Activated B cell treated with CpG ODN at 0.5 μM for 24 hours (primary cell): Measurements from ENCODE around the gene OR2J1. TPM values are rescaled to one million over a fixed set of nuclear protein-coding genes. Genes with fewer than 3 reads are reported as not detected.
"Not testable (repeated sequence)": the region's sequence is repeated elsewhere in the genome, so short reads cannot be mapped to it uniquely, and the experiment has no call there.

Experiments
- ATAC-seq: fragments of 200-7000 bp; cut with Tn5 transposase; one replicate; pipeline ENCODE4 v1.10.0; 2021; ENCODE audit warnings: low read depth, mild to moderate bottlenecking, moderate library complexity
- CTCF ChIA-PET: fragments of 350-600 bp; sonication (Branson Sonifier 250); formaldehyde crosslinking; loops from one replicate; lab custom pipeline; 2021; ENCODE audit warnings: antibody characterized with exemption; lab: Charles Lee
- POLR2A ChIA-PET: fragments of 350-600 bp; sonication (Branson Sonifier 250); formaldehyde crosslinking; loops from one replicate; lab custom pipeline; 2021; ENCODE audit warnings: antibody characterized with exemption; lab: Charles Lee
- DNase-seq: peaks from one replicate; pipeline ENCODE4 v3.0.0; 2022
- H3K27ac Mint-ChIP-seq: one replicate; pipeline ENCODE4 v1.8.0; 2020; ENCODE audit warnings: mixed read lengths
- H3K27me3 Mint-ChIP-seq: one replicate; pipeline ENCODE4 v1.8.0; 2021; ENCODE audit warnings: mixed read lengths
- H3K36me3 Mint-ChIP-seq: one replicate; pipeline ENCODE4 v1.8.0; 2021; ENCODE audit warnings: low read depth, mixed read lengths
- H3K4me1 Mint-ChIP-seq: one replicate; pipeline ENCODE4 v1.8.0; 2021; ENCODE audit warnings: mixed read lengths
- H3K4me3 Mint-ChIP-seq: one replicate; pipeline ENCODE4 v1.8.0; 2020; ENCODE audit warnings: mild to moderate bottlenecking, mixed read lengths
- H3K9me3 Mint-ChIP-seq: one replicate; pipeline ENCODE4 v1.8.0; 2020; ENCODE audit warnings: mixed read lengths
- CTCF ChIP-seq: fragments of 200-600 bp; IDR thresholded peaks from one replicate; pipeline ENCODE4 v1.8.0; 2022; ENCODE audit warnings: antibody characterized with exemption, mild to moderate bottlenecking
- intact Hi-C: fragments of 100-400 bp; cut with micrococcal nuclease; formaldehyde crosslinking; loops from one replicate; pipeline ENCODE4 v1.15.1; 2024
- total RNA-seq: library from RNA; stranded (reverse); gene quantifications from 2 replicates; pipeline ENCODE4 v1.2.3, GENCODE V29; 2022

Gene OR2J1
- total RNA-seq, 1 donor from 2014 or later, result not detected

GRCh38 chr6:29137724-29138123, 38.4 kb downstream of the OR2J1 start:
- ChIA-PET POLR2A (no interaction called here), CTCF (no interaction called here)
- Mint-ChIP-seq H3K9me3 (peaks cover 4% of the 10 kb centered on the region), H3K36me3 (no peaks in the 10 kb centered on the region), H3K4me1 (no peaks in the 10 kb centered on the region), H3K4me3 (no peak overlapping the region), H3K27me3 (peaks cover 13% of the 10 kb centered on the region), H3K27ac (no peak overlapping the region)
- no peak for DNase-seq
- no peak for ATAC-seq
- no peak for TF ChIP-seq CTCF
- intact Hi-C loops, result no loop called here

GRCh38 chr6:29141606-29142005, 42.3 kb downstream of the OR2J1 start:
- Mint-ChIP-seq H3K9me3 (peaks cover 6% of the 10 kb centered on the region), H3K4me1 (no peaks in the 10 kb centered on the region), H3K4me3 (no peak overlapping the region), H3K36me3 (no peaks in the 10 kb centered on the region), H3K27ac (no peak overlapping the region), H3K27me3 (peaks cover 6% of the 10 kb centered on the region)
- no peak for TF ChIP-seq CTCF
- ChIA-PET CTCF (no interaction called here), POLR2A (no interaction called here)
- DNase-seq (no peak), ATAC-seq (no peak)
- intact Hi-C loops, result no loop called here

GRCh38 chr6:29142309-29142708, 43.0 kb downstream of the OR2J1 start:
- no peaks in the 10 kb centered on the region for H3K4me1 Mint-ChIP-seq
- no peak for TF ChIP-seq CTCF
- POLR2A ChIA-PET, result no interaction called here
- no peak overlapping the region for H3K4me3 Mint-ChIP-seq
- H3K27me3 Mint-ChIP-seq, result peaks cover 6% of the 10 kb centered on the region
- peaks cover 6% of the 10 kb centered on the region for H3K9me3 Mint-ChIP-seq
- CTCF ChIA-PET, result no interaction called here
- H3K27ac Mint-ChIP-seq, result no peak overlapping the region
- ATAC-seq (no peak), DNase-seq (no peak)
- no peaks in the 10 kb centered on the region for H3K36me3 Mint-ChIP-seq
- intact Hi-C loops, result no loop called here

GRCh38 chr6:29146179-29146578, 46.9 kb downstream of the OR2J1 start:
- H3K4me1 Mint-ChIP-seq, result no peaks in the 10 kb centered on the region
- POLR2A ChIA-PET, result no interaction called here
- TF ChIP-seq CTCF, result no peak
- peaks cover 11% of the 10 kb centered on the region for H3K27me3 Mint-ChIP-seq
- DNase-seq, result no peak
- CTCF ChIA-PET, result no interaction called here
- no peak overlapping the region for H3K4me3 Mint-ChIP-seq
- intact Hi-C loops, result no loop called here
- H3K9me3 Mint-ChIP-seq, result peaks cover 11% of the 10 kb centered on the region
- no peak for ATAC-seq
- no peak overlapping the region for H3K27ac Mint-ChIP-seq
- H3K36me3 Mint-ChIP-seq, result no peaks in the 10 kb centered on the region

GRCh38 chr6:29147074-29147473, 47.8 kb downstream of the OR2J1 start:
- ChIA-PET POLR2A (interaction anchor here (0.6 kb wide), 1 partner anchor 1886 kb away, joined by 4 read pairs; no protein-coding TSS in a partner anchor), CTCF (no interaction called here)
- Mint-ChIP-seq H3K4me3 (no peak overlapping the region), H3K4me1 (no peaks in the 10 kb centered on the region), H3K36me3 (no peaks in the 10 kb centered on the region), H3K9me3 (peaks cover 10% of the 10 kb centered on the region), H3K27me3 (peaks cover 14% of the 10 kb centered on the region), H3K27ac (no peak overlapping the region)
- TF ChIP-seq CTCF, result no peak
- intact Hi-C loops, result no loop called here
- DNase-seq, result no peak
- ATAC-seq, result no peak

GRCh38 chr6:29149444-29149843, 50.2 kb downstream of the OR2J1 start:
- intact Hi-C loops, H3K36me3 Mint-ChIP-seq, H3K4me1 Mint-ChIP-seq, H3K27ac Mint-ChIP-seq, POLR2A ChIA-PET, CTCF ChIA-PET, DNase-seq, H3K9me3 Mint-ChIP-seq, ATAC-seq, H3K4me3 Mint-ChIP-seq: not testable (repeated sequence)
- H3K27me3 Mint-ChIP-seq, result peaks cover 12% of the 10 kb centered on the region
